ENCODE results near the gene TRIM63.

GRCh38 chr1:26111530-26112406, 44.3 kb upstream of the TRIM63 start, which contains the start of gene PDIK1L:
- TF ChIP-seq CTCF (IDR thresholded peaks at IDR 0.05; ENCODE audit: extremely low read depth in 1 of 2, insufficient read depth in 1 of 2, low read depth in 1 of 2, low read length in 2 of 2): no peak
- peak; percentile 72 for TF ChIP-seq POLR2A (IDR thresholded peaks at IDR 0.05; ENCODE audit: low read depth, low read length)
- TF ChIP-seq MYC (IDR thresholded peaks at IDR 0.05; ENCODE audit: low read depth, low read length): no peak
- no peak for TF ChIP-seq EZH2 (IDR thresholded peaks at IDR 0.05; ENCODE audit: borderline replicate concordance, low read depth, low read length, severe bottlenecking)
- TF ChIP-seq FOS (IDR thresholded peaks at IDR 0.05; ENCODE audit: borderline replicate concordance, insufficient read depth, low read length): no peak
